Measurements from ENCODE around the gene OR14K1. TPM values are rescaled to one million over a fixed set of nuclear protein-coding genes. Genes with fewer than 3 reads are reported as not detected.

OR14K1 gene
- total and polyA plus RNA-seq, 9 of the 15 experiments (the other 6 are each of a cell fraction or from before 2014, with no cell fraction given) = not detected

- intact Hi-C loops (cut with micrococcal nuclease) = no loop called here
- 0% methylated on average over 2 of the region's 2 CpGs for WGBS (ENCODE audit: insufficient coverage, low coverage, missing lambda C conversion rate)
- no peak for ATAC-seq
- no TSS peak for BruUV-seq (replicated peaks)
- no peak for DNase-seq (ENCODE audit: extremely low read depth in 1 of 4, low spot score in 3 of 4)
- Histone ChIP-seq H3K4me1 (replicated peaks in 1 of 2; ENCODE audit: control insufficient read depth in 2 of 2, insufficient read depth in 2 of 2, low read length in 2 of 2) (no peaks in the 10 kb centered on the region; a peak in 1 of 5 replicates), H3K27ac (ENCODE audit: extremely low read depth, low read depth, low read length) (no peak within 1 kb of the TSS), H3K4me3 (no peak within 1 kb of the TSS), H2AFZ (ENCODE audit: low read depth, low read length) (no peak within 1 kb of the TSS), H3K9me3 (replicated peaks; ENCODE audit: control insufficient read depth, insufficient read depth, low read depth, low read length) (peaks cover 5% of the 10 kb centered on the region; the same call in 1 of the 2 replicates), H3K79me2 (ENCODE audit: control insufficient read depth, insufficient read depth, low read length) (no peaks in the 10 kb centered on the region), H3K27me3 (ENCODE audit: control insufficient read depth in 2 of 2, insufficient read depth in 2 of 2, low read length in 2 of 2) (no peaks in the 10 kb centered on the region), H3K4me2 (ENCODE audit: insufficient read depth, low read length) (no peak within 1 kb of the TSS), H4K20me1 (replicated peaks; ENCODE audit: control insufficient read depth, insufficient read depth, low read length) (no peaks in the 10 kb centered on the region), H3K36me3 (ENCODE audit: control insufficient read depth, insufficient read depth, low read length) (no peaks in the 10 kb centered on the region), H3K9ac (ENCODE audit: insufficient read depth in 1 of 2, low read depth in 2 of 2, low read length in 2 of 2) (no peak within 1 kb of the TSS), H3K9me1 (ENCODE audit: control insufficient read depth, insufficient read depth, low read length) (no peaks in the 10 kb centered on the region)
- POLR2A ChIA-PET = no interaction called here
- CTCF ChIA-PET (ENCODE audit: low intra/inter-chr PET ratio) = no interaction called here
- no peak for FAIRE-seq
- no peak for TF ChIP-seq ATF3 (IDR thresholded peaks at IDR 0.05)
- no peak for TF ChIP-seq ATF3 (CRISPR knock-in tag; conservative IDR thresholded peaks at IDR 0.05)
- TF ChIP-seq FOS (IDR thresholded peaks at IDR 0.05; ENCODE audit: extremely low read depth, insufficient read length) = no peak
- TF ChIP-seq ZNF449 (CRISPR knock-in tag; IDR thresholded peaks at IDR 0.05) = no peak
- TF ChIP-seq CBX8 (IDR thresholded peaks at IDR 0.05; ENCODE audit: borderline replicate concordance, extremely low read depth, low read depth, low read length, poor library complexity, severe bottlenecking) = no peak
- no peak for TF ChIP-seq IFI16 (CRISPR knock-in tag; IDR thresholded peaks at IDR 0.05)
- TF ChIP-seq NR2C1 (IDR thresholded peaks at IDR 0.05) = no peak
- no peak for TF ChIP-seq NR2C1 (tag; IDR thresholded peaks at IDR 0.05)
- no peak for TF ChIP-seq MAX (CRISPR knock-in tag; IDR thresholded peaks at IDR 0.05)
- in situ Hi-C loops (cut with MboI) = no loop called here
These were observed 9.6 kb downstream of the OR14K1 start, which contains the start of gene OR14A2 for GRCh38 chr1:247748041-247748440. Gene OR14A2 (minus strand): TSS chr1:247748141.

Data from K562 (cell line).